ENCODE data around the gene GREM2.

Gene GREM2

DNA sequence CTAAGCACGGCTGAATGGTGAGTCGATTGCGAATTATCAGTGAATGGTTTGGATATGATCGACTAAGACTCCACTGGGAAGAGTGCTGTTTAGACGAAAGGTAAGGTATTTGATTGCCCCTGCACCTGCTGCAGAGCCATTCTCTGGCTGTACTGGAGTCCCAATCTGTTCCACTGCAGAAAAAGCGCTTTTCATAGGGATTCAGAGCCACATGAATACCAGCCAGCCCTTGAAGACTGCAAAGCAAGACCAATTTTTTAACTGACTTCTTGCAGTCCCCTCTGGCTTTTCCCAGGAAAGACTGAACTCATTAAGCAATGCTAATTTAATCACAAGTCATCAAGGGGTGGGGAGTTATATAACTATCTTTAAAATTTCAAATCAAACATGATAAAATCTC lies 1.3 kb downstream of the GREM2 start:
- no peak for DNase-seq (ENCODE audit: low spot score)

DNA sequence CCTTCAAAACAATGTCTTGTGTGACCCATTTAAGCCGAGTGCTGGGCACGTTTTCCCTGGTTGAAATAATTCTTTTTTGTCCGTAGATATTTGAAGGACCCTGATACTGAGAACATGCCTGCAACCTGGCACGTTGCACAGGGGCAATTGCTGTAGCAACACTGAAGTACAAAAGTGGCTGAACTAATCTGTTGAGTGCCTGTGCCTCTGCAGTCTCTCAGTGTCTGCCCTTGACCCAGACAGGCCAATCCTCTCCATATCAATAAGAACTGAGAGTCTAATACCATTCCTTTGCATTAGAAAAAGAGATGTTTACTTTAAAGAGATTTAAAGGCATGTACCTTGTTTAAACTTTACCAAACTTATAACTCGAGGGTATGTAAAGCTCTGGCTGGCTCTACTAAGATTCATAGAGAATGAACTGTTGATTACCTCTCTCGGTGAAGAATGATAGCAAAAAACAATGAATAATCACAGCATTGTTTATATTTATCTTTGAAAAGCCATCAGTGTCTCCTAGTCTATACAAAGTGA lies 2.4 kb downstream of the GREM2 start:
- DNase-seq (ENCODE audit: low spot score), result no peak

- DNase-seq (ENCODE audit: low spot score), result peak; percentile 31
These were observed 3.2 kb downstream of the GREM2 start for GRCh38 chr1:240608707-240609106.

GRCh38 chr1:240607006-240607405 lies 4.9 kb downstream of the GREM2 start:
- DNase-seq (ENCODE audit: low spot score), result no peak

DNA sequence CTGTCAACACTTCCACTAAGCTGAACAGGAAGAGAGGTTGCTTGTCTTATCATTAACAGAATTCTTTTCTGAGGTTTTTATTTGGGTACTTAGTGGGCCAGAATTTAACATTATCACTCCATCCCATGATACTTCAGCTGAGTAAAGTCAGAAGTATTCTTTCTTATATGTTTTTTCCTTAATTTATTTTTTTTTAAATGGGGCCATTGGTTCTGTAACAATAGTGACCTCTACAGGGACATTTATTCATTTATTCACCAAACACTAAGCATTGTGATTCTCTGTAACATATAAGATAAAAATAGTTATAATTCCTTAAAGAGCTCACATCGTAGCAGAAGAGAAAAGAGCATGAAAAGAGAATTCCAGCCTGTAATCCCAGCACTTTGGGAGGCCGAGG lies 9.8 kb downstream of the GREM2 start:
- DNase-seq (ENCODE audit: low spot score), result no peak

DNA sequence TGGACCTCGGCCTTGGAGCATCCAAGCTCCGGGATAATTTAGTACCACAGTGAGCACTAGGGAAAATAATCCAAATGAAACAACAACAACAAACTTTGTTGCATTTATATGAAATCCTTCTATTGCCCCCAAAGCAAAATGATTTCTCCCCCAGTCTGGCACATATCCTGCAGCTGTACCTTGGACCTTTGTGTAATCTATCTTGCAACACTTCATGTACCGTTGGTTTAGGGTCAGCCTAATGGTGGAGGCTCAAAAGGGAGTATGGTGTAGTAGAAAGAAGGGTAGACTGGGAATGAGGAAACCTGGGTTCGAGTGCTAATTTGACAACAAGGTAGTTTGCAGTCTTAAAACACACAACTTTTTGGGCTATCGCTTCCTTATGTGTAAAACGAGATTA lies 12.1 kb downstream of the GREM2 start:
- no peak for DNase-seq (ENCODE audit: low spot score)

DNA sequence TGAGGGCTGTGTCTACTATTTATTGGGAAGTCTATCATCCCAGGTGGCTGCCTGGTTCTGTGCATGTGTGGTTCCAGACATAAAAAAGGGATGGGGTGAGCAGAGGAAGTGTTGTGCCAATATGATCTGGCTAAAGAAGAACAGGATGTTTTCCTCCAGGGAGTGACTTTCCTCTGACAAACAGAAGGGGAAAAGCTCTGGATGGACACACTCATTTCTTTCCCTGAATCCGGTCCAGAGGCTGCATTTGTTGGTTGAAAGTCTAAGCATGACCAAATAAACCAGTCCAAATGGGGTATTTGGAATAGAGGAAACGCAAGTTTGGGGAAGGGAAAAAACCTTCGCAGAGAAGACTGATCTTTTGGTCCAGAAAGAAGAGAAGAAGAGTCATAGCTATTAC lies 12.7 kb downstream of the GREM2 start:
- DNase-seq (ENCODE audit: low spot score), result no peak

- no peak for DNase-seq (ENCODE audit: low spot score)
These were observed 13.5 kb downstream of the GREM2 start for GRCh38 chr1:240598216-240599001.

- no peak for DNase-seq (ENCODE audit: low spot score)
These were observed 14.7 kb downstream of the GREM2 start for GRCh38 chr1:240597153-240597745.

- DNase-seq (ENCODE audit: low spot score), result no peak
These were observed 16.5 kb downstream of the GREM2 start for GRCh38 chr1:240595476-240595875.

- DNase-seq (ENCODE audit: low spot score), result no peak
These were observed 20.4 kb downstream of the GREM2 start for GRCh38 chr1:240591564-240591963.

GRCh38 chr1:240591078-240591477 lies 20.9 kb downstream of the GREM2 start:
- DNase-seq (ENCODE audit: low spot score), result no peak

DNA sequence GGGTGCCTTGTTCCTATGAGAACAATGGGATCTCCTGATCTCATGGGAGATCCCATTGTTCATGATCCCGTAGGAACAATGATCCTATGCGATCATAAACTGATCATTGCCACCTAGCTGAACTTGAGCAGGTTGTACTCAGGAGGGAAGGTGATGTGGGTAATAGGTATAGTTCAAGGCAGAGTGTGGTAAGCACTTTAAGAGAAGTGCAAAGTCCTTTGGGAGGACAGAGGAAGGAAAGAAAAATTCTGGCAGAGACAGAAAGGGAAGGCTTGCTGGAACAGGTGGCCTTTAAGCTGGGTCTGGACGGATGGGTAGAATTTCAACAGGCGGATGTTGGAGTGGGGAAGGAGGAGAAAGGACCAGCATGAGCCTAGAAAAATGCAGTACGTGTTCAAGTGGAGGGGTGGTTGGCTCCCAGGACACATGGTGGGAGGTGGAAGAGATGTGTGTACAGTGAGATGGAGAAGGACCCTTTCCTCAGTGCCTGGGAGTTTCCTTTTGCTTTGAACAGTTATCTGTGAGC lies 22.3 kb downstream of the GREM2 start:
- DNase-seq (ENCODE audit: low spot score), result no peak

DNA sequence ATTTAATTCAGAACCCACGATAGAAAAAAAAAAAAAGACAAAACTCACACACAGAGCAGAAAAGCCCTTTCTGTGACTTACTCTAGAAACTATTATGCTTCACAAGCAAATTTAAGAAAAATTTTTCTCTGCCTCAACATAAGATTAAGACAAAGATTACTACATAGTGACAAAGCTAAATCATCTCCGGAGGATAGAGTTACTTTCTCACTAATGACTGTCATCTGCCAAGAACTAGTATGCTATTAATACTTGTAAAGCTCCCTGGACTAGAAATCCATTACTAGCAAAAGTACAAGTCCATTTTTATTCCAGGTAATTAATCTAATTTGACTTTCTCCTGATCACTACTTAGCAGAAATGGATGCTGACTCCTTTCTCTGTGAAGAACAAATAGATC lies 25.9 kb downstream of the GREM2 start:
- no peak for DNase-seq (ENCODE audit: low spot score)

GRCh38 chr1:240582953-240583352 lies 29.0 kb downstream of the GREM2 start:
- no peak for DNase-seq (ENCODE audit: low spot score)

DNA sequence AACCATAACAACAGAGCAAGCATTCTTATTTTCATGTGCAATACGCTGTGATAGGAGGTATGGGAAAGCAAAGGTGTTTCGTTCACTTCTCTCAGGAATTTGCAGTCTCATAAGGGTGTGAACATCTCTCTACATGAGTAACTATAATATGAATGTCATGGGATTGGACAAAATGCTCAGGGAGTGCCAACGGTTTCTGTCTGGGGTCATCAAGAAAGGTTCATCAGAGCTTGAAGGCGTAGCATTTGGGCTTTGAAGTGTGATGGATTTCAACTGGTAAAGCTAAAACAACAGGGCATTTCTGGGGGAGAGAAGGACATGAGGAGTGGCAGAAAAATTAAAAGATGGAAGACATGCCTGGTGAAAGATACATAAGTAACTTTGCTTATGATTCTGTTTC lies 32.4 kb downstream of the GREM2 start:
- DNase-seq (ENCODE audit: low spot score), result no peak

DNA sequence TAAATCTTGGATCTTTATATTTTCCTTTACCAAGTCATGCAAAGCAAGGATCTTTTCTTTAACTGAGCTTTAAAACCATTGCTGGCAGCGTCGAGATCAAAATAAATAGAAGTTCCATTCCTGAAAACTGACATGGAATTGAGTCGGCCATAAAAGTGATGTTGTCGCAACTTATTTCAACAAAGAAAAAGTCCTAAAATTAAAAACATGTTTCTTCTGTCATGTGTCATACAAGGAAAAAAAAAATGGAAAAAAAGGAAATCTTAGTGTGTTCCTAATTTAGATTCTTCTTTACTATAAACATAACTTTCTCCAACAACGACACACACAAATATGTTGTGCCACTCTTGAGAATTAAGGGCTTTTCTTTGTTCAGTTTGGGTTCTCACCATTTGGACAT lies 34.9 kb downstream of the GREM2 start:
- DNase-seq (ENCODE audit: low spot score), result no peak

DNA sequence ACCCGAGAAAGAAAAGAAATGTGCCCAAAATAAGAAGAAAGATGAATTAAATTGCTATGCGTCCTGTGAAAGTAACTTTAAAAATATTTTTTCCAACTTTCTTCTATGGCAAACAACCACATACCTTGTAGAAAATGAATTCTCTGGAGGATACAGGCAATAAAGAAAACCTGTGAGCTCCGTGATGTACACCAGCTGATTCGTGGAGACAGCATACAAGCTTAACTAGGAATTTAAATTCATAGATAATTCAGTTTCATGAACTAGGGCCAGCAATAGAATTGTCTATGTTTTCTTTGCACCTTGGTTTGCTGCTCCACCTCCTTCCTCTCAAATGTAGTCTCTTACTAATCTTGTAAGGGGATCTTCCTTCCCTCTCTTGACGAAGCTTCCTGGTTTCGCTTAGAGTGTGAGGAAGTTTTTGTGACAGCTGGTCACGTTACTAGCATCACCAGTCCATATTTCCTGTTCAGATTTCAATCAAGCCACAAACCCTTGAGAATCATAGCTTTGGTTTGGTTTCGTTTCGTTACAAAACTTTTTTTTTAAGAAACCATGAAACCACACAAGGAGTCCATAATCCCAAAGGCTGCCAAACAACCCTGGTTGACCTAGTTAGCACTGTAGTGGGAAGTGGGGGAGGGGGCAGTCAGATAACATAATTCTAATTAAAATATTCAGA lies 35.8 kb downstream of the GREM2 start:
- peak; percentile 61 for DNase-seq (ENCODE audit: low spot score)

DNA sequence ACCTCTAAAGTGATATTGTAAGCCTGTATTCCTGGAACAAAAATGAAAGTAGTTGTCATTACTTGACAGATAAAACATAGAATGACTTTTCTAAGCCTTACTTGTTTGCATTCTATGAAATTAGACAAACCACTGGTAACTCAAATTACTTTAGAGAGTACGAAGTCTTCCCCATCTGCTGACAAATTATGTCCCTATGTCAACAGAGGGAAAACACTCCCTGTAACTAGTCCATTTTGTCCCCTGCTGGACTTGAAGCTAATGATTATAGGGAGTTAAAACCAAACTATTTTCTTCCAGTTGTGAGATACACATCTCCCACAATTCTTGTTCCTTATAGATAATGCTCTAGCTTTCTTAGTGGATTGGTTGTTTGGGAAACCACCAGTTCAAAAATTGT lies 39.6 kb downstream of the GREM2 start:
- no peak for DNase-seq (ENCODE audit: low spot score)

DNA sequence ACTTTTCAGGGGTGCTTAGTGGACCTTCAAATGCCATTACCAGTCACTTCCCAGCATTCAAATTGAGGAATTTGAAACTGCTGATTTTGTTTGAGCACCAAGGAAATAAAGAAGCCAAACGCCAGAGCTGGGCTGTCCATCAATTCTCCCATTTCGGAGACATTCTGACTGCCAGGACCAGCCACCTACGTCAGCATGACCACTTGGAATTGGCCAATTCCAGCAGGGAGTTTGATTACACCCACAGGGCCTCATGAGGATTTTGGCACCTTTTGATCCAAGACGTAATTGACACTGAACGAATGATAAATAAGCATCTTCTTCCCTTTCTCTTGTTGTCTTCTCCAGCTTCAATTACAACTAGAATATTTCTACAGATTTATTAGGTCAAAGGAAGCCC lies 40.2 kb downstream of the GREM2 start:
- DNase-seq (ENCODE audit: low spot score), result no peak

- DNase-seq (ENCODE audit: low spot score), result no peak
These were observed 44.9 kb downstream of the GREM2 start for GRCh38 chr1:240567066-240567465.

DNA sequence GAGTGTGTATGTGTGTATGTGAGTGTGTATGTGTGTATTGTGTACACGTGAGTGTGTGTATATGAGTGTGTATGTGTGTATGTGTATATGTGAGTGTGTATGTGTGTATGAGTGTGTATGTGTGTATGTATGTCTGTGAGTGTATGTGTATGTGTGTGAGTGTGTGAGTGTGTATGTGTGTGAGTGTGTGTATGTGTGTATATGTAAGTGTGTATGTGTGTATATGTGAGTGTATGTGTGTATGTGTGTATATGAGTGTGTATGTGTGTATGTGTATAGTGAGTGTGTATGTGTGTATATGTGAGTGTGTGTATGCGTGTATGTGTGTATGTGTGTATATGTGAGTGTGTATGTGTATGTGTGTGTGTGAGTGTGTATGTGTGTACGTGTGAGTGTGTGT lies 49.2 kb downstream of the GREM2 start:
- no peak for DNase-seq (ENCODE audit: low spot score)

- no peak for DNase-seq (ENCODE audit: low spot score)
These were observed 49.8 kb downstream of the GREM2 start for GRCh38 chr1:240562111-240562590.

Data from CD4-positive, alpha-beta T cell treated with Interleukin-2 at 100 ng/mL for 4 hours (primary cell).